HepG2 (cell line): ENCODE data around the gene FIZ1. TPM values are rescaled to one million over a fixed set of nuclear protein-coding genes. Genes with fewer than 3 reads are reported as not detected.

Experiments used
- AFF4 ChIP-seq: sonication (generic); formaldehyde crosslinking; IDR thresholded peaks from 2 replicates; pipeline ENCODE4 v1.4.0; 2020; ENCODE audit warnings: missing genetic modification reagents
- FOSL2 ChIP-seq: sonication (generic); formaldehyde crosslinking; IDR thresholded peaks from 2 replicates; pipeline ENCODE4 v1.4.0; 2020; ENCODE audit warnings: missing genetic modification reagents
- JUND ChIP-seq: sonication (generic); formaldehyde crosslinking; IDR thresholded peaks from 2 replicates; pipeline ENCODE4 v1.8.0; 2022; ENCODE audit warnings: mild to moderate bottlenecking, missing genetic modification reagents
- KDM2A ChIP-seq: sonication (generic); formaldehyde crosslinking; IDR thresholded peaks from 2 replicates; pipeline ENCODE4 v1.4.0; 2020; ENCODE audit warnings: low read depth, missing genetic modification reagents, borderline replicate concordance
- KLF13 ChIP-seq: sonication (generic); formaldehyde crosslinking; IDR thresholded peaks from 2 replicates; pipeline ENCODE4 v1.4.0; 2020; ENCODE audit warnings: mild to moderate bottlenecking, missing genetic modification reagents
- KLF16 ChIP-seq, 2 experiments: sonication (generic) in 1 of 2; formaldehyde crosslinking in 1 of 2; IDR thresholded peaks; 2 replicates each; pipeline versions ENCODE4 v1.6.1 to v1.8.0; 2016 to 2023; ENCODE audit warnings: missing genetic modification reagents in 2 of 2, missing compliant biosample characterization in 1 of 2
- MEF2D ChIP-seq: sonication (generic); formaldehyde crosslinking; IDR thresholded peaks from 2 replicates; pipeline ENCODE4 v1.5.1; 2020; ENCODE audit warnings: mild to moderate bottlenecking, missing genetic modification reagents
- NCOA2 ChIP-seq: sonication (generic); formaldehyde crosslinking; IDR thresholded peaks from 2 replicates; pipeline ENCODE4 v1.8.0; 2022; ENCODE audit warnings: inconsistent platforms
- PHF21A ChIP-seq: sonication (generic); formaldehyde crosslinking; IDR thresholded peaks from 2 replicates; pipeline ENCODE4 v1.5.0; 2020; ENCODE audit warnings: mild to moderate bottlenecking, missing genetic modification reagents
- SIN3B ChIP-seq: fragments of 150-350 bp; IDR thresholded peaks from 2 replicates; pipeline ENCODE4 v1.6.1; 2014; ENCODE audit warnings: low read length
- SRY ChIP-seq: sonication (generic); formaldehyde crosslinking; IDR thresholded peaks from 2 replicates; pipeline ENCODE4 v1.8.0; 2022; ENCODE audit warnings: mild to moderate bottlenecking, missing genetic modification reagents
- TCF7L2 ChIP-seq: IDR thresholded peaks from 2 replicates; pipeline ENCODE4 v1.6.1; 2011; ENCODE audit warnings: mild to moderate bottlenecking, low read depth, low read length, moderate library complexity
- ZFYVE20 ChIP-seq: sonication (generic); formaldehyde crosslinking; IDR thresholded peaks from 2 replicates; pipeline ENCODE4 v1.8.0; 2023; ENCODE audit warnings: low read depth, mild to moderate bottlenecking, moderate library complexity, missing genetic modification reagents, borderline replicate concordance
- ZNF124 ChIP-seq: sonication (generic); formaldehyde crosslinking; IDR thresholded peaks from 2 replicates; pipeline ENCODE4 v1.4.0; 2020; ENCODE audit warnings: missing genetic modification reagents
- ZNF367 ChIP-seq: sonication (generic); formaldehyde crosslinking; IDR thresholded peaks from 2 replicates; pipeline ENCODE4 v1.4.0; 2020; ENCODE audit warnings: missing genetic modification reagents, borderline replicate concordance
- ZNF556 ChIP-seq: sonication (generic); formaldehyde crosslinking; IDR thresholded peaks from 2 replicates; pipeline ENCODE4 v1.4.0; 2020; ENCODE audit warnings: mild to moderate bottlenecking, missing genetic modification reagents, borderline replicate concordance
- ZNF563 ChIP-seq: sonication (generic); formaldehyde crosslinking; IDR thresholded peaks from 2 replicates; pipeline ENCODE4 v1.8.0; 2022; ENCODE audit warnings: mild to moderate bottlenecking, moderate library complexity, missing genetic modification reagents
- ZNF605 ChIP-seq: sonication (generic); formaldehyde crosslinking; IDR thresholded peaks from 2 replicates; pipeline ENCODE4 v1.8.0; 2022; ENCODE audit warnings: mild to moderate bottlenecking, missing genetic modification reagents
- ZNF614 ChIP-seq: IDR thresholded peaks from 2 replicates; pipeline ENCODE4 v1.6.1; 2018; ENCODE audit warnings: missing biosample characterization, missing genetic modification reagents, inconsistent platforms, borderline replicate concordance
- ZNF687 ChIP-seq: sonication (generic); formaldehyde crosslinking; IDR thresholded peaks from 2 replicates; pipeline ENCODE4 v1.5.1; 2020; ENCODE audit warnings: mild to moderate bottlenecking, missing genetic modification reagents, moderate library complexity
- polyA plus RNA-seq, 8 experiments: library from polyadenylated mRNA; depleted of rRNA in 3 of 8; stranded (reverse) in 7 of 8; unstranded in 1 of 8; fragments of >200 nt; fragmentation: Illumina TruSeq in 4 of 8; extraction: Trizol in 4 of 8; gene quantifications; 2 replicates each; pipeline versions ENCODE4 v1.2.1 to v1.2.3, GENCODE V29; 2011 to 2016; ENCODE audit warnings: low read depth in 4 of 8, missing spikeins in 1 of 8, mixed read lengths in 1 of 8; ENCODE audit not compliant: insufficient read depth in 1 of 8
- total RNA-seq, 5 experiments: library from RNA; depleted of rRNA; stranded (reverse); fragments of >200 nt; fragmentation: Illumina TruSeq; extraction: Trizol; gene quantifications; 2 replicates each; pipeline ENCODE4 v1.2.3, GENCODE V29; 2016; ENCODE audit warnings: low read depth in 1 of 5
- TF ChIP-seq, protein P1 (sequence below): sonication (generic); formaldehyde crosslinking; IDR thresholded peaks from 2 replicates; pipeline ENCODE4 v1.4.0; 2020; ENCODE audit warnings: missing genetic modification reagents
- TF ChIP-seq, protein P2 (sequence below): sonication (generic); formaldehyde crosslinking; IDR thresholded peaks from 2 replicates; pipeline ENCODE4 v1.5.0; 2020; ENCODE audit warnings: missing genetic modification reagents

FIZ1 gene
- total and polyA plus RNA-seq, 2 of the 13 experiments (the other 11 are each of a cell fraction or from before 2014, with no cell fraction given) = 3.6 to 5.9 TPM

GRCh38 chr19:55554741-55555152 lies 44.6 kb downstream of the FIZ1 start (continued):
- TF ChIP-seq ZNF556 (CRISPR knock-in tag) = no peak
- no peak for TF ChIP-seq AFF4 (CRISPR knock-in tag)
- TF ChIP-seq FOSL2 (CRISPR knock-in tag) = 0 out of 2 replicates have a peak, but pooled peaks have one; percentile 10
- TF ChIP-seq ZNF367 = no peak
- peak; percentile 51 for TF ChIP-seq ZNF687 (CRISPR knock-in tag)
- peak; percentile 49 for TF ChIP-seq KDM2A (CRISPR knock-in tag)
- TF ChIP-seq ZNF605 (CRISPR knock-in tag) = no peak
- TF ChIP-seq SRY = no peak
- TF ChIP-seq ZNF563 (CRISPR knock-in tag) = no peak
- TF ChIP-seq KLF13 (CRISPR knock-in tag) = no peak
- TF ChIP-seq PHF21A (CRISPR knock-in tag) = 0 out of 2 replicates have a peak, but pooled peaks have one; percentile 39
- TF ChIP-seq ZNF614 (CRISPR knock-in tag) = peak; percentile 35; the same call in 1 of the 2 replicates
- TF ChIP-seq, protein P1, sequence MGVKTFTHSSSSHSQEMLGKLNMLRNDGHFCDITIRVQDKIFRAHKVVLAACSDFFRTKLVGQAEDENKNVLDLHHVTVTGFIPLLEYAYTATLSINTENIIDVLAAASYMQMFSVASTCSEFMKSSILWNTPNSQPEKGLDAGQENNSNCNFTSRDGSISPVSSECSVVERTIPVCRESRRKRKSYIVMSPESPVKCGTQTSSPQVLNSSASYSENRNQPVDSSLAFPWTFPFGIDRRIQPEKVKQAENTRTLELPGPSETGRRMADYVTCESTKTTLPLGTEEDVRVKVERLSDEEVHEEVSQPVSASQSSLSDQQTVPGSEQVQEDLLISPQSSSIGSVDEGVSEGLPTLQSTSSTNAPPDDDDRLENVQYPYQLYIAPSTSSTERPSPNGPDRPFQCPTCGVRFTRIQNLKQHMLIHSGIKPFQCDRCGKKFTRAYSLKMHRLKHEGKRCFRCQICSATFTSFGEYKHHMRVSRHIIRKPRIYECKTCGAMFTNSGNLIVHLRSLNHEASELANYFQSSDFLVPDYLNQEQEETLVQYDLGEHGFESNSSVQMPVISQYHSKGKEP (CRISPR knock-in tag) = no peak
- TF ChIP-seq SIN3B = no peak
- TF ChIP-seq NCOA2 = 0 out of 2 replicates have a peak, but pooled peaks have one; percentile 41
- no peak for TF ChIP-seq ZNF124 (CRISPR knock-in tag)
- TF ChIP-seq, protein P2, sequence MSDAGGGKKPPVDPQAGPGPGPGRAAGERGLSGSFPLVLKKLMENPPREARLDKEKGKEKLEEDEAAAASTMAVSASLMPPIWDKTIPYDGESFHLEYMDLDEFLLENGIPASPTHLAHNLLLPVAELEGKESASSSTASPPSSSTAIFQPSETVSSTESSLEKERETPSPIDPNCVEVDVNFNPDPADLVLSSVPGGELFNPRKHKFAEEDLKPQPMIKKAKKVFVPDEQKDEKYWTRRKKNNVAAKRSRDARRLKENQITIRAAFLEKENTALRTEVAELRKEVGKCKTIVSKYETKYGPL = no peak
- no peak for TF ChIP-seq ZFYVE20
- no peak for TF ChIP-seq TCF7L2
- peak; percentile 47; the same call in 1 of the 2 replicates for TF ChIP-seq MEF2D (CRISPR knock-in tag)
- TF ChIP-seq JUND (CRISPR knock-in tag) = 0 out of 2 replicates have a peak, but pooled peaks have one; percentile 6
- no peak for TF ChIP-seq KLF16 (CRISPR knock-in tag; IDR thresholded peaks at IDR 0.05)
